Measurements from ENCODE around the gene FAHD1.

FAHD1 gene

DNA sequence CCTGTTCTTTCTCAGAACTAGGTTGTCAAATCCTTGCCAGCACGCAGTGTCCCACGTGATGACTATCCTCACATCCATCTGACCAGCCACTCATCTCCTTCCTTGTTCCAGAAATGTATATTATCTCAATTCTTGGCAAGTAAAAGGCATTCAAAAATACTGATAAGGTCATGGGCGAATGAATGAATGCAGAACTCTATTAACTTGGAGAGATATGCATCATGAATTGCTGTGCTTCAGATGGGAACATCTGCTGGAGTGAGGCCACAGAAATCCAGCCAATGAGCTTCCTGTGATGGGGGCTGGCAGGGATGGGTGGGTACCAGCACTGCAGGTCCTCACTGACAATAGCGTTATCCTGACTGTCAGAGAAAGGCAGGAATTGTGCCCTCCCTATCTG, 19.0 kb downstream of the FAHD1 start:
- no peak overlapping the region for H3K4me3 Mint-ChIP-seq
- H3K36me3 Mint-ChIP-seq = no peaks in the 10 kb centered on the region
- H3K27me3 Mint-ChIP-seq = no peaks in the 10 kb centered on the region
- H3K4me1 Mint-ChIP-seq = no peaks in the 10 kb centered on the region
- no peaks in the 10 kb centered on the region for H3K9me3 Mint-ChIP-seq
- no peak overlapping the region for H3K27ac Mint-ChIP-seq

DNA sequence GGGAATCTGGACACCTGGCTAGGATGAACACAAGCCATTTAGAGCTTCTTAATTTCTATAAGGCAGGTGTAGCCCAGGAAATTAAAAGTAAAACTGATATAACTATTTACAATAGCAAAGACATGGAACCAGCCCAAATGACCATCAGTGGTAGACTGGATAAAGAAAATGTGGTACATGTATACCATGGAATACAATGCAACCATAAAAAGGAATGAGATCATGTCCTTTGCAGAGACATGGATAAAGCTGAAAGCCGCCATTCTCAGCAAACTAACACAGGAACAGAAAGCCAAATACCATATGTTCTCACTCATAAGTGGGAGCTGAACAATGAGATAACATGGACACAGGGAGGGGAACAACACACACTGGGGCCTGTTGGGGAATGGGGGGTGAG, 19.4 kb downstream of the FAHD1 start:
- H3K27me3 Mint-ChIP-seq = no peaks in the 10 kb centered on the region
- no peaks in the 10 kb centered on the region for H3K4me1 Mint-ChIP-seq
- H3K9me3 Mint-ChIP-seq = no peaks in the 10 kb centered on the region
- no peak overlapping the region for H3K27ac Mint-ChIP-seq
- H3K36me3 Mint-ChIP-seq = no peaks in the 10 kb centered on the region
- H3K4me3 Mint-ChIP-seq = no peak overlapping the region

DNA sequence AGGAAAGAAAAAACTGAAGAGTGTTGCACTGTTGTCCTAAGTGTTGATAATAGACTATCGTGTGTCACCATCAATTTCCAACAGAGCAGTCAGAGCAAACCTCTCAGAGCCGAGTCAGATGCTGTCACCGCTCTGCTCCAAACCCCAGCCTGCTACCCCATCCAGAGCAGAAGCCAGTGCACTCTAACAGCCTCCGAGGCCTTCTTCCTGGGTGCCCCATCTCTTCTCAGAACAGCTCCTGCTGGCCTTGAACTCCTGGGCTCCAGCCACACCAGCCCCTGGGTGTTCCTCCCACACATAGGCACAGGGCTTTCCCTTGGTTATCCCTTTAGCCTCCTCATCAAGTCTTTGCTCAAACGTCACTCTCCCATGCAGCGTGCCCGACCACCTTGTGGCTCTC, 24.0 kb downstream of the FAHD1 start:
- no peaks in the 10 kb centered on the region for H3K27me3 Mint-ChIP-seq
- no peak overlapping the region for H3K4me3 Mint-ChIP-seq
- H3K36me3 Mint-ChIP-seq = no peaks in the 10 kb centered on the region
- peaks cover 20% of the 10 kb centered on the region for H3K4me1 Mint-ChIP-seq
- H3K9me3 Mint-ChIP-seq = no peaks in the 10 kb centered on the region
- H3K27ac Mint-ChIP-seq = no peak overlapping the region

DNA sequence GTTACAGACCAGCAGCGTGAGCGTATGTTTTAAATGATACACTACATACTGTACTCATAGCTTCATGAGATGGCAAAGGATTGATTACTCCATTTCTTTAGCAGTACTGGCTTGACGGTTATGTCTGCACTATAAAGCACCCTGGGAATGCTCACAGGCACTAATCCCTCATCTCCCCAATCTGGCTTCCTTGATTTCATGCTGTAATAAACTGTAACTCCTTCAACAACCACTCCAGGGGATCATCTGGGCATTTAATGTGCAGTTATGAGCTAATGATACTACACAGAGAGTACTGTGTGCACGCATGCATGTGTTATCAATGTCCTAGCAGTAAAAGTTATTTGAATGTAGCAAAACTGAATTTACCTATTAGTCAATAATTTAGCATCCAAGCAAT, 24.8 kb downstream of the FAHD1 start:
- no peaks in the 10 kb centered on the region for H3K36me3 Mint-ChIP-seq
- no peak overlapping the region for H3K27ac Mint-ChIP-seq
- H3K4me3 Mint-ChIP-seq = no peak overlapping the region
- H3K4me1 Mint-ChIP-seq = peaks cover 21% of the 10 kb centered on the region
- no peaks in the 10 kb centered on the region for H3K27me3 Mint-ChIP-seq
- no peaks in the 10 kb centered on the region for H3K9me3 Mint-ChIP-seq

DNA sequence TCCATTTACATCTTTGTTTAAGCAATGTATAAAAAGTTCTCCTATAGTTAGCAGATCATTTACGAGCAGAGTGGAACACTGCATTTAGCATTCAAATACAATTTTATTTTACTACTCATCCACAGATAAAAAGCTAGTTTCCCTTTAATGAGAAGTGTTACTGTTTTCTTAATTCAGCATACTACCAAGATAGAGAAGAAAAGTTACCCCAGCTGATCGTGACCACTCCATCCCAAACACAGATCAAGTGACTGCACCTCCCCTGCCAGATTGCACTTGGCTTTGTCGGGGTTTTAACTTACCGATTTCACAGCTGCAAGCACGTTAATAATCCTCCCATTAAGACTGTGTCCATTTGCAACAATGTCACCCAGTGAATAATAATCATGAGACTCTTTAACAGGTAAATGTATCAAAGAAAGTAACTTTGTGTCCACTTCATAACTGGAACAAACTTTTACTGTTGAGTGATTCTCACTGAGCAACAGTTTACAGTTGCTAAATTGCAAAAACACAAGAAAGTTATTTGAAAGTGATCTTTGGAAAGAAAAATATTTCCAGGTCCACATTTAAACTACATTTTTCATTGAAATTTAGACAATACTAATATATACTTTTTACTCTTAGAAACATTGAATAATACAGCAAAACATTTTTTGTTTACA, 30.6 kb downstream of the FAHD1 start:
- H3K4me3 Mint-ChIP-seq = peak overlapping the region; percentile 7
- no peak overlapping the region for H3K27ac Mint-ChIP-seq
- no peaks in the 10 kb centered on the region for H3K36me3 Mint-ChIP-seq
- peaks cover 2% of the 10 kb centered on the region for H3K27me3 Mint-ChIP-seq
- H3K9me3 Mint-ChIP-seq = no peaks in the 10 kb centered on the region
- H3K4me1 Mint-ChIP-seq = peaks cover 33% of the 10 kb centered on the region

DNA sequence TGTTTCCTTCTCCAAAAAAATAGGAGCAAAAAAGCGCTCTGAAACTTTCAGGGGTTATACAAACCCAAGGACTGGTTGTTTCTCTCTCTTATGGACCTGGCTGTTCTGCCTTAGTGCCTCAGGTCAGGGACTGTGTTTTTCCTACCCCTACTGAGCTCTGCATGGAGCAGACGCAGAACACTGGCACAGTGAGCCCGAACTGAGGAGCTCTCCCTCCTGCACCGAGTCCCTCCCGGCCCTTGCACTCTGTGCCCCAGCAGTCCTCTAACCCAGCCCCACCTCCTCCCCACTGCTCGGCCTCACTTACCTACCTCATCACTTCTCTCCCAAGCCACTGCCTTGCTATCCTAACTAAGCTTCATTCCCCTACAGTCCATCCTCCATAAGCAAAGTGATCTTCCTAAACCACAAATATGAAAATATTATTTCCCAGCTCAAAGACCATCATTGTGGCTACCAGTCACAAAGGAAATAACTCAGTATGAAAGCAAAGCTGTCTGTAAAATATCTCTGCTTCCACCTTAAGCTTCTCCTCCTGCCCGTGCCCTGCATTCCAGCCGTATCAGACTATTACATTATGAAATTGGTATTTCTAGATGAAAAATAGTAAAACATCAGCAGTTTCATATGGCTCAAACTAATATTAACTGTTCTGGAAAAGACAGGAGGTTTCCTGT, 31.3 kb downstream of the FAHD1 start:
- peak overlapping the region; percentile 31 for H3K27ac Mint-ChIP-seq
- no peaks in the 10 kb centered on the region for H3K9me3 Mint-ChIP-seq
- H3K27me3 Mint-ChIP-seq = peaks cover 2% of the 10 kb centered on the region
- no peaks in the 10 kb centered on the region for H3K36me3 Mint-ChIP-seq
- no peak overlapping the region for H3K4me3 Mint-ChIP-seq
- H3K4me1 Mint-ChIP-seq = peaks cover 33% of the 10 kb centered on the region

DNA sequence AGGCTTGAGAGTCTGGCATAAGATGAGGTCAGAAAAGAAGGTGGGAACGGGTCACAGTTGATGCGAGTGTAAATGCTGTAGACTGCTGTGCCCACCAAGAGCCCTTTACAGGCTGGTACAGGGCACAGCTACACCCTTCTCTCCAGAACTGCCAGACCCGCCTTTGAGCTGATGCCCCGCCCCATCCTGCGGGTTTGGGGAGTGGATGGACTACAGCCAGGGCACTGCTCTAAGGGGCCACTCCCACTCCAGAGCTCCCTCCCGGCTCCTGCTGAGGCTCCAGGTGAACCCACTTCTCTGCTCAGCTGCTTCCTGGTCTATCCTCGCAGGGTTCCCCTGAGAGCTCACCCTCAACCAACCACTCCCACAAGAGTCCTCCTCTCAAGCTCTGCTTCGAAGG, 32.6 kb downstream of the FAHD1 start:
- Mint-ChIP-seq H3K9me3 (no peaks in the 10 kb centered on the region), H3K27me3 (peaks cover 2% of the 10 kb centered on the region), H3K36me3 (no peaks in the 10 kb centered on the region), H3K4me1 (peaks cover 25% of the 10 kb centered on the region), H3K4me3 (no peak overlapping the region), H3K27ac (no peak overlapping the region)

DNA sequence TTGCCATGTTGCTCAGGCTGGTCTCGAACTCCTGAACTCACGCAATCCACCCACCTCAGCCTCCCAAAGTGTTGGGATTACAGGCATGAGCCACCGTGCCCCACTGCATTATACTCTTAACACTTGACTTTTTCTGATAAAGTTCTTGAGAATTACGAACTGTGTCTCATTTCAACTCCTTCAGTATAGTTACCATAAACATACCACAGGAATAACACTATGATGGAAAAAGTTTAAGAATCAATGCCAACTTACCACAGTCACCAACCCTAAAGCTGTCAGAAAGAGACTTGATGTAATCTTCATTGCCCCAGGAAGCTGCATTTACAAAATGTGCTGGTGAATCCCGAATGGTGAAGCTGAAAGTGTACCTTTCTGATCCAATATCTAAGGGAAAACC, 34.7 kb downstream of the FAHD1 start:
- H3K4me3 Mint-ChIP-seq = no peak overlapping the region
- H3K4me1 Mint-ChIP-seq = peaks cover 11% of the 10 kb centered on the region
- no peak overlapping the region for H3K27ac Mint-ChIP-seq
- H3K36me3 Mint-ChIP-seq = no peaks in the 10 kb centered on the region
- H3K27me3 Mint-ChIP-seq = peaks cover 2% of the 10 kb centered on the region
- no peaks in the 10 kb centered on the region for H3K9me3 Mint-ChIP-seq

DNA sequence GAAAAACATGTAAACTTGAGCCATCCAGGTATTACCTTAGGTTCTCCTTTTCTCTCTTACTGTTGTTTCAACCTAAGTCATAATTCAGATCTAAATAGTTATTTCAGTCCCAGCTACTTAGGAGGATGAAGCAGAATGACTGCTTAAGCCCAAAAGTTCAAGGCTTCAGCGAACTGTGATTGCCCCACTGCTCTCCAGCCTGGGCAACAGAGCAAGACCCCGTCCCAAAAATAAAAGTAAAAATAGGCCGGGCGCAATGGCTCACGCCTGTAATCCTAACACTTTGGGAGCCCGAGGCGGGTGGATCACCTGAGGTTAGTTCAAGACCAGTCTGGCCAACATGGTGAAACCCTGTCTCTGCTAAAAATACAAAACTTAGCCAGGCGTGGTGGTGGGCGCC, 35.4 kb downstream of the FAHD1 start:
- no peak overlapping the region for H3K4me3 Mint-ChIP-seq
- peaks cover 6% of the 10 kb centered on the region for H3K4me1 Mint-ChIP-seq
- no peaks in the 10 kb centered on the region for H3K9me3 Mint-ChIP-seq
- no peaks in the 10 kb centered on the region for H3K36me3 Mint-ChIP-seq
- no peak overlapping the region for H3K27ac Mint-ChIP-seq
- peaks cover 2% of the 10 kb centered on the region for H3K27me3 Mint-ChIP-seq

DNA sequence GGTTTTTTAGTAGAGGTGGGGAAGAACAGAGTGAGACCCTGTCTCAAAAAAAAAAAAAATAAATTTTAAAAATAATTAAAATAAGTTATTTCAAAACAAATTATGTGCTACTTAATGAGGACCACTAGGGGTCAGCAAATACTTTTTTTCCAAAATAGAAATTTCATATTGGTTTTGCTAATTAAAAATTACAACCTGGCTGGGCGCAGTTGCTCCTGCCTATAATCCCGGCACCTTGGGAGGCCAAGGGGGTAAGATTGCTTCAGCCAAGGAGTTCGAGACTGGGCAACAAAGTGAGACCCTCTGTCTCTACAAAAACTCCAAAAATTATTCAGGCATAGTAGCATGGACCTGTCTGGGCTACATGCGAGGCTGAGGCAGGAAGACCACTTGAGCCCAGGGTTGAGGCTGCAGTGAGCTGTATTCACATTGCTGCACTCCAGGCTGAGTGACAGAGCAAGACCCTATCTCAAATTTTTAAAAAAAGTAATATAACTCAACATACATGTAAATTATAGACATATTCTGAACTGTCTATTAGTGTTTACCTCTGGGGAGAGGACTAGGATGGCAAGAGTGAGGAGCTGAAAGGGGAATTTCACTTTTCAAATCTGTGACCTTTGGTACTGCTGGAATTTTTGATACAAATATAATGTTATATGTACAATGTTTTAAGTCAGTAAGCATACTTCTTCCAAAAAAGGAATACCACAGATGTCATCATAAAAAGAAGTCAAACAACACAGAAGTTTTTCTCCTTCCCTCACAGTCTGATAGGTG, 36.9 kb downstream of the FAHD1 start:
- no peak overlapping the region for H3K27ac Mint-ChIP-seq
- no peaks in the 10 kb centered on the region for H3K4me1 Mint-ChIP-seq
- H3K27me3 Mint-ChIP-seq = peaks cover 2% of the 10 kb centered on the region
- H3K4me3 Mint-ChIP-seq = no peak overlapping the region
- no peaks in the 10 kb centered on the region for H3K9me3 Mint-ChIP-seq
- H3K36me3 Mint-ChIP-seq = no peaks in the 10 kb centered on the region

DNA sequence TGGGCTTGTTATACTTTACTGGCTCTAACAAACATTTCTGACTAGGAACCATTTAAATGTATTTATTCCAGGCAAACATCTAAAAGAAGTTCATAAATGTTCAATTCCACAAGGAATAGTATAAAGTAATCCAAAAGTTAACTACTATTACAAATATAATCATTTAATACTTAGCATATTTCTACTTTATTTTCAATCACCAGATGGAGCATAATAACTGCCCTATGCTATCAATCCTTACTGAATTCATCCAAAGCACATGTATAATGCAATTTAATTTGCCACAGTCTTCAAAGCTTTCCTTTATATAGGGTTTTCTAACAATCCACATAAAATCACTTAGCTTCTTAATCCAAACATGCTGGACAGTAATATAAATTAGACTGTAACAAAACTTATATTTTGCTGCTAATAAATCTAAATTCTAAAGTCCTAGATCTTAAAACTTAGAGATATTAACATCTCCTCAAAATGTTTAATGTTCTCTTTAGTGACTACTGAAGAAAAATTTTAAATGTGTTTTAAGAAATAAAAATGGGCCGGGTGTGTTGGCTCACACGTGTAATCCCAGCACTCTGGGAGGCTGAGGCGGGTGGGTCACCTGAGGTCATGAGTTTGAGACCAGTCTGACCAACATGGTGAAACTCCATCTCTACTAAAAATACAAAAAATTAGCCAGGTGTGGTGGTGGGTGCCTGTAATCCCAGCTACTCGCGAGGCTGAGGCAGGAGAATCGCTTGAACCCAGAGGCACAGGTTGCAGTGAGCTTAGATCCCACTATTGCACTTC, 39.1 kb downstream of the FAHD1 start:
- Mint-ChIP-seq H3K27ac (no peak overlapping the region), H3K4me1 (no peaks in the 10 kb centered on the region), H3K4me3 (no peak overlapping the region)

DNA sequence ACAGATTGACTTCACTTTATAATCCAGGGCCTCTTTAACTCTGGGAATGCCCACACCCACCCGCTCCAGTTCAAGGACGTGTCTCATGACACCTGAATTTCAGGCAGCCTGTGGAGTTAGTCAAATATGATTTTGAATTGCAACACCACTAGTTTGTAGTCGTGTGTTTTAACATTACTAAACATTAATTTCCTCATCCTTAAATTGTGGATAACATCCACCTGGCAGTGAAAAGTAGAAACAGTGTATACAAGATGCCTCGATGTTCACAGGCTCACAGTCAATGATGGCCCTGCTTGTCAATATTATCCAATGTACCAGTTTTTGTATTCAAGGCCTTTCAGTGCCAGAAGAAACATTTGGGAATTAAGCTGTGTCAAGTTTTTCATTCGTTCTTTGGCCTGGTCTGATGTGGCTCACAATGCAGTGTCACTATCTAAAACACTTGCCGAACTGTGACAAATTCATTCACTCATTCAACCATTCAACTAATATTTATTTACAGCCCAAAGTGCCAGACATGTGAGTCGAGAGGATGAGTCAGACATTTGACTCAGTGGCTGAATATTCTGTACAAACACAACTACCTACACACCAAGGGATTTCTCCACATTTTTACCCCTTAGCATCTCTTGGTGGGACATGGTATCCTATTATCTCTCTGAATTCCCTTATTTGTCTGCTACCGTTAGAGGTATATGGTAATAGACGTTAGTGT, 43.5 kb downstream of the FAHD1 start:
- Mint-ChIP-seq H3K9me3 (no peaks in the 10 kb centered on the region), H3K4me3 (no peak overlapping the region), H3K4me1 (peaks cover 5% of the 10 kb centered on the region), H3K27ac (no peak overlapping the region), H3K36me3 (peaks cover 2% of the 10 kb centered on the region), H3K27me3 (peaks cover 10% of the 10 kb centered on the region)

More for the DNA sequence above, 39.1 kb downstream of the FAHD1 start:
- H3K36me3 Mint-ChIP-seq = no peaks in the 10 kb centered on the region
- H3K9me3 Mint-ChIP-seq = no peaks in the 10 kb centered on the region
- no peaks in the 10 kb centered on the region for H3K27me3 Mint-ChIP-seq

DNA sequence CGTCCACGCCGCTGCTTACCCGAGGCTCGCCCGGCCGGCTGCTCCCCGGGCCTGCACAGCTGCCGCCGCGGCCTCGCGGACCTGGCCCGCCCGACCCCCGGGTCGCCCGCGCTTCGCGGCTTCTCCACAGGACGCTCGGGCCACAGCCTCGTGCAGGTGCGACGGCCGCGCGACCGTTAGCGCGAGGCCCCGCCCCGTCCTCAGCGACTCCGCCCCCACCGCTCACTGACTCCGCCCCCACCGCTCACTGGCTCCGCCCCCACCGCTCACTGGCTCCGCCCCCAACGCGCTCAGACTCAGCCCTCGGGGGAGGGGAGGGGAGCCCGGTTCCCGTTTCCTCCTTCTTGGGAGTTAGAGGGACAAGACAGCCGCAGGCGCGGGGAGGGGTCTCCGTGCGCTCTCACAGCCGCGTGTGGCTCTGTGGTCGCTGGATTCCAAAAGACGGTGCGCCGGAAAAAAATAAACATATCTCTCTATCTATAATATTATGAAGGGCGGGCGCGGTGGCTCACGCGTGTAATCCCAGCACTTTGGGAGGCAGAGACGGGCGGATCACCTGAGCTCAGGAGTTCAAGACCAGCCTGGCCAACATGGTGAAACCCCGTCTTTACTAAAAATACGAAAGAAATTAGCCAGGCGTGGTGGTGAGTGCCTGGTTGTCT, 45.1 kb downstream of the FAHD1 start, which contains the start of gene MEIOB:
Gene MEIOB, minus strand, starts transcription at position 191 of the 662 bp plus-strand sequence. CDS start 3,989 bp downstream, outside the sequence.
- no peaks in the 10 kb centered on the region for H3K9me3 Mint-ChIP-seq
- H3K36me3 Mint-ChIP-seq = peaks cover 2% of the 10 kb centered on the region
- H3K4me3 Mint-ChIP-seq = peak within 1 kb of the TSS; percentile 69
- H3K27me3 Mint-ChIP-seq = peaks cover 12% of the 10 kb centered on the region
- H3K27ac Mint-ChIP-seq = no peak within 1 kb of the TSS
- H3K4me1 Mint-ChIP-seq = peaks cover 5% of the 10 kb centered on the region

DNA sequence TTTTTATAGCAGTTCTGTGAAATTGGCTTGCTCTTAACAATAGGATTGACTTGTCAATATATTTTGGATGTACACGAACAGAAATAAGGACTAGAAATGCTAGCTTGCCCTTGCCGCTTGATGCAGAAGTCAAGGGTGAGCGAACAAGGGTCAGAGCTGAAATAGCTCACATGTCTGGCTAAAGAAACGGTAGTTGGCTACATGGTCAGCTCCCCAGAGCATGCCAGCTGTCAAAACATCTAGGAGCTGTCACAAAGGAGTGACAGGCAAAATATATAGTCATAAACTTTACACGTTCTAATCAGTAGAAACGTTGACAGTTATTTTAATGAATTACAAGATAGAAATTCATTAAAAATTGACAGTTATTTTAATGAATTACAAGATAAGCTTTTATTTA, 47.8 kb downstream of the FAHD1 start:
- Mint-ChIP-seq H3K4me3 (no peak overlapping the region), H3K27ac (no peak overlapping the region), H3K27me3 (peaks cover 16% of the 10 kb centered on the region), H3K9me3 (no peaks in the 10 kb centered on the region), H3K4me1 (peaks cover 5% of the 10 kb centered on the region), H3K36me3 (peaks cover 2% of the 10 kb centered on the region)

Data from activated naive CD4-positive, alpha-beta T cell treated with anti-CD3 and anti-CD28 coated beads, Interleukin-2, amount 50 U/mL, for 24 hours (primary cell).